ENCODE measurements around the gene RHOG. TPM values are rescaled to one million over a fixed set of nuclear protein-coding genes. Genes with fewer than 3 reads are reported as not detected.

Gene RHOG
- total RNA-seq (2021; fragmentation: NEBNext Ultra II Directional; extraction: Animal tissue kit (Norgen Biotek cat#: 25700)): 10 to 100 TPM; 57.8 to 72.3 (median 66.4) TPM
- long read RNA-seq, transcript RHOG-201 (2 exons, 1,319 nt): major isoform, 76 of 86 reads
- long read RNA-seq, partial matches to known transcripts: 9 of 86 reads
- long read RNA-seq, other reads (novel, unspliced or antisense): 1 of 86 reads

DNA sequence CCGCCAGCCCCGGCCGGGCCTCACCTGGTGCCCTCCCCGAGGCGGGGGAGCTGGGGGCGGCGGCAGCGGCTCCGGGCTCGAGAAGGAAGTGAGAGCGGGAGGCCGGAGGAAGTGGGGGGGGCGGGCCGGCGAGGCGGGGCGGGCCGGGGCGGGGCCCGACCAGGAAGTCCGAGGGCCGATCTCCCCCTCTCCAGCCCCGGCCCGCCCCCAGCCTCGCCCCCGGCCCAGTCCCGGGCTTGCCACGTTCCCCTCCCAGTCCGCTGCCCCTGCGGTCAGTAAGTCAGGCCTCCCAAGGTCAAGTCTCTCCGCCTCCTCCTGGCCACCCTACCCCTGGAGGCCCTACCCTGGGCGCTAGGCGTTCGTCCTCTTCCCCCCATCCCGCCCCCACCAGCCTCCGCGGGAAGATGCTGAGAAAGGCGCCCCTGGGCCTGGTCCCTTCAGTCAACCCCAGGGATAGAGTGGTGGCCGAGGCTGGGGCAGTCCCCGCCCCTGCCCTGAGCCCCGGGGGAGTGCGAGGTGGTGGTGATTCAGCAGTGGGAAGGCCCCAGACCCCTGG, at the start of gene RHOG:
Gene RHOG (minus strand): TSS at position 90 of the 556 bp plus-strand sequence. CDS start 12,821 bp downstream, outside the sequence.
- Mint-ChIP-seq H3K4me1 (ENCODE audit: low read depth) (peaks cover 39% of the 10 kb centered on the region), H3K4me3 (peak within 1 kb of the TSS; percentile 86), H3K36me3 (ENCODE audit: low read depth) (peaks cover 9% of the 10 kb centered on the region), H3K9me3 (no peaks in the 10 kb centered on the region), H3K27me3 (ENCODE audit: insufficient read depth) (peaks cover 2% of the 10 kb centered on the region; the same call in 1 of the 2 replicates), H3K27ac (peak within 1 kb of the TSS; percentile 91)
- TF ChIP-seq, protein P1, sequence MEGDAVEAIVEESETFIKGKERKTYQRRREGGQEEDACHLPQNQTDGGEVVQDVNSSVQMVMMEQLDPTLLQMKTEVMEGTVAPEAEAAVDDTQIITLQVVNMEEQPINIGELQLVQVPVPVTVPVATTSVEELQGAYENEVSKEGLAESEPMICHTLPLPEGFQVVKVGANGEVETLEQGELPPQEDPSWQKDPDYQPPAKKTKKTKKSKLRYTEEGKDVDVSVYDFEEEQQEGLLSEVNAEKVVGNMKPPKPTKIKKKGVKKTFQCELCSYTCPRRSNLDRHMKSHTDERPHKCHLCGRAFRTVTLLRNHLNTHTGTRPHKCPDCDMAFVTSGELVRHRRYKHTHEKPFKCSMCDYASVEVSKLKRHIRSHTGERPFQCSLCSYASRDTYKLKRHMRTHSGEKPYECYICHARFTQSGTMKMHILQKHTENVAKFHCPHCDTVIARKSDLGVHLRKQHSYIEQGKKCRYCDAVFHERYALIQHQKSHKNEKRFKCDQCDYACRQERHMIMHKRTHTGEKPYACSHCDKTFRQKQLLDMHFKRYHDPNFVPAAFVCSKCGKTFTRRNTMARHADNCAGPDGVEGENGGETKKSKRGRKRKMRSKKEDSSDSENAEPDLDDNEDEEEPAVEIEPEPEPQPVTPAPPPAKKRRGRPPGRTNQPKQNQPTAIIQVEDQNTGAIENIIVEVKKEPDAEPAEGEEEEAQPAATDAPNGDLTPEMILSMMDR (IDR thresholded peaks at IDR 0.05): no peak
- DNase-seq: no peak

DNA sequence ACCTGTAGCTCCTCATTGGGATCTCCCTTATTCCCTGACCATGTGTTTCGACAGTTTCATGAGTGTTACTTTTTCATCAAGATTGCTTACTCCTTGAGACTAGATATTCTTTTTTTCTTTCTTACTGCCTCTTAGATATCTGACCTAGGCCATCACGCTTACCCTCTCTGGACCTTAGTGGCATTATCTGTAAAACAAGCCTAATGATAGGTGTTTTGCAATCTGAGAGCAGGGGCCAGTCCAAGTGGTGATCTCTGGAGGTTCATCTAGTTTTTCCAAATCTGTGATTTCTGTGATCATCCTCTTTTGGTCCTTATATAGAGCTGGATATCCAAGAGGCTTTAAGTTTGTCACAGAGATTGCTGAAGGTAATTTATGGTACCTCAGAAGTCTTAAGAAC, 49.3 kb upstream of the RHOG start:
- H3K9me3 Mint-ChIP-seq: no peaks in the 10 kb centered on the region
- H3K4me1 Mint-ChIP-seq (ENCODE audit: low read depth): peaks cover 21% of the 10 kb centered on the region
- H3K4me3 Mint-ChIP-seq: no peak overlapping the region
- DNase-seq: no peak
- H3K27ac Mint-ChIP-seq: no peak overlapping the region
- TF ChIP-seq, protein P1 (IDR thresholded peaks at IDR 0.05): no peak
- H3K27me3 Mint-ChIP-seq (ENCODE audit: insufficient read depth): no peaks in the 10 kb centered on the region; the same call in 1 of the 2 replicates
- H3K36me3 Mint-ChIP-seq (ENCODE audit: low read depth): no peaks in the 10 kb centered on the region

DNA sequence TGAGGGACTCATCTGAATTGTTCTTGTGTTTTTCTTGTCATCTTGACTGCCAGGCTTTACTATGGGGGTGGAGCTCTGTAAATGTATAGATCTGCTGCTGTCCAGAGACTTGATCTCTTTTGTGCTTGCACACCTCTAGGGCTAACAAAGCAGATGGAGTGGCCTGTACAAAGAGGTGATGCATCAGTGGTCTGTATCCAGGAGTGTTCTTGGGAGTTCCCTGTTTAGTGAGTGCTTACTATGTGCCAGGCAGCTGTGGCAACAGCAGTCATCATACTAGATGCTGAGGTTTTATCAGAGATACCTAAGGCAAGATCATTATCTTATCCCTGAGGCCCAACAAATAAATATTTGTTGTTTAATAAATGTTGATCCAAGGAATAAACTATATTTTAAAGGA, 48.1 kb upstream of the RHOG start:
- DNase-seq: no peak
- Mint-ChIP-seq H3K4me3 (no peak overlapping the region), H3K27ac (no peak overlapping the region), H3K27me3 (ENCODE audit: insufficient read depth) (no peaks in the 10 kb centered on the region; the same call in 1 of the 2 replicates), H3K36me3 (ENCODE audit: low read depth) (no peaks in the 10 kb centered on the region), H3K9me3 (no peaks in the 10 kb centered on the region), H3K4me1 (ENCODE audit: low read depth) (peaks cover 11% of the 10 kb centered on the region)
- TF ChIP-seq, protein P1 (IDR thresholded peaks at IDR 0.05): no peak

DNA sequence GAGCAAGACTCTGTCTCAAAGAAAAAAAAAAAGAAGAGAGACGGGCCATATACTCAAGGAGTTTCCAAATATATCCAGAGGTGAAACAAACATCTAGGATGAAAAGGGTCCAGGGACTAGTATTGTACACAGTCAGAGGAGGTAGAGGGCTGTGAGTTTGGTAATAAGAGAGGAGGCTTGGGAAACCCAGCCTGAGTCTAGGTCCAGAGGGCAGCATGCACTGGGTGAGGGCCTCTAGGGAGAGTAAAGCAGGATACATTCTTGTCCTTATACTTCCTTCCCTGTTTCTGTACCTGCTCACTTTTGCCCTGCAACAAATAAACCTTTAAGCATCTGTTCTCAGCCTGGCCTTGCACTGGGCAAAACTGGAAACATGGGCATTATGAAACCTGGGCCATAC, 46.2 kb upstream of the RHOG start:
- no peak for DNase-seq
- H3K27ac Mint-ChIP-seq: no peak overlapping the region
- no peaks in the 10 kb centered on the region for H3K27me3 Mint-ChIP-seq (ENCODE audit: insufficient read depth)
- H3K36me3 Mint-ChIP-seq (ENCODE audit: low read depth): no peaks in the 10 kb centered on the region
- TF ChIP-seq, protein P1 (IDR thresholded peaks at IDR 0.05): no peak
- no peaks in the 10 kb centered on the region for H3K9me3 Mint-ChIP-seq
- peaks cover 6% of the 10 kb centered on the region for H3K4me1 Mint-ChIP-seq (ENCODE audit: low read depth)
- H3K4me3 Mint-ChIP-seq: no peak overlapping the region

DNA sequence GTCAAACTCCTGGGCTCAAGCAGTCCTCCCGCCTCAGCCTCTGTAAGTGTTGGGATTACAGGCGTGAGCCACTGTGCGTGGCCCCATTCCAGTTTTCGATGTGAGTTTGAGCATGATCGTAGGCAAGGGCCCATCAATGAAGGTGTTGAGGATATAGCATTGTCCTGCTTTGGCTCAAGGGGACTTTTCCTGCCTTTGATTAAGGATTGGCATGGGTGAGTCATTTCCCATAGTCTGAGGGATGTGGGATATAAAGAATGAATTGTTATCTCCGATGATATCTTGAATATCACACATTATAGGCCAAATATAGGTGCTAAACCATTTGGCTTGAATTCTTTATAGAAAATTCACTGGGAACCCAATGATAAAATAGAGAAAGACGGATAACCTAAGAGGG, 45.1 kb upstream of the RHOG start:
- no peak for DNase-seq
- Mint-ChIP-seq H3K27ac (no peak overlapping the region), H3K9me3 (no peaks in the 10 kb centered on the region), H3K27me3 (ENCODE audit: insufficient read depth) (no peaks in the 10 kb centered on the region), H3K36me3 (ENCODE audit: low read depth) (no peaks in the 10 kb centered on the region), H3K4me1 (ENCODE audit: low read depth) (peaks cover 11% of the 10 kb centered on the region), H3K4me3 (no peak overlapping the region)
- TF ChIP-seq, protein P1 (IDR thresholded peaks at IDR 0.05): no peak

Data from HFFc6 (cell line).